IPS-18a (cell line): Measurements from ENCODE around the gene VEGFB.

Experiments used
- H3K27ac ChIP-seq: one replicate; pipeline ENCODE4 v1.5.1; 2013; ENCODE audit warnings: low read length
- H3K27me3 ChIP-seq: one replicate; pipeline ENCODE4 v1.6.1; 2013; ENCODE audit warnings: mild to moderate bottlenecking, low read length; ENCODE audit not compliant: control insufficient read depth, insufficient read depth
- H3K36me3 ChIP-seq: one replicate; pipeline ENCODE4 v1.6.1; 2013; ENCODE audit warnings: low read depth, low read length; ENCODE audit not compliant: control insufficient read depth
- H3K4me1 ChIP-seq: one replicate; pipeline ENCODE4 v1.6.1; 2013; ENCODE audit warnings: low read depth, low read length; ENCODE audit not compliant: control insufficient read depth
- H3K4me3 ChIP-seq: one replicate; pipeline ENCODE4 v1.5.1; 2013; ENCODE audit warnings: low read length
- H3K9ac ChIP-seq: one replicate; pipeline ENCODE4 v1.6.1; 2013; ENCODE audit warnings: mild to moderate bottlenecking, low read length, moderate library complexity
- H3K9me3 ChIP-seq: one replicate; pipeline ENCODE4 v1.6.1; 2013; ENCODE audit warnings: low read depth, low read length; ENCODE audit not compliant: control insufficient read depth

The VEGFB gene

GRCh38 chr11:64252003-64252872 lies 17.9 kb downstream of the VEGFB start:
- Histone ChIP-seq H3K36me3 (peaks cover 22% of the 10 kb centered on the region), H3K4me3 (peak overlapping the region; percentile 82), H3K9me3 (no peaks in the 10 kb centered on the region), H3K9ac (peak overlapping the region; percentile 68), H3K4me1 (peaks cover 36% of the 10 kb centered on the region), H3K27me3 (no peaks in the 10 kb centered on the region), H3K27ac (no peak overlapping the region)

DNA sequence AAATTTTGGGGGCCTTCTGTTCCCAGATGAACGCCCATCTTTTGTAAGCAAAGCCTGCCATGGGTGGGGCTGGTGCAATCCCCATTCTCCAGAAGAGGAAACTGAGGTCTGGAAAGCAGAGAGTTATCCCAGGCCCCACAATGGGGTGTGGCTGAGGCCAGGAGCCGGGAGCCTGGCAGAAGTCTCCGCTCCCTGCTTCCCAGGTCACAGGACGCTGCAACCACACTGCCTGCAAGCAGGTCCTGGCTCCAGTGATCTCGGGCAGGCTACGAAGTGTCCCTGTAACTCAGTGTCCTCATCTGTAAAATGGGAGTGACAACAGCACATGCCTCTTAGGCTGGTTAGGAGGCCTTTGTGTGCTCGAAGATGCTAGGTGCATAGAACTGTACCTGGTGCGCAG lies 18.7 kb downstream of the VEGFB start:
- Histone ChIP-seq H3K4me1 (peaks cover 30% of the 10 kb centered on the region), H3K27ac (no peak overlapping the region), H3K27me3 (no peaks in the 10 kb centered on the region), H3K9me3 (no peaks in the 10 kb centered on the region), H3K9ac (peak overlapping the region; percentile 68), H3K36me3 (peaks cover 25% of the 10 kb centered on the region), H3K4me3 (peak overlapping the region; percentile 82)

- Histone ChIP-seq H3K4me3 (no peak overlapping the region), H3K4me1 (peaks cover 26% of the 10 kb centered on the region), H3K9me3 (no peaks in the 10 kb centered on the region), H3K9ac (no peak overlapping the region), H3K27ac (no peak overlapping the region), H3K36me3 (peaks cover 28% of the 10 kb centered on the region), H3K27me3 (no peaks in the 10 kb centered on the region)
Observed at GRCh38 chr11:64253481-64253880, 19.1 kb downstream of the VEGFB start.

GRCh38 chr11:64254326-64254725 lies 19.9 kb downstream of the VEGFB start:
- Histone ChIP-seq H3K27me3 (no peaks in the 10 kb centered on the region), H3K36me3 (peaks cover 32% of the 10 kb centered on the region)

DNA sequence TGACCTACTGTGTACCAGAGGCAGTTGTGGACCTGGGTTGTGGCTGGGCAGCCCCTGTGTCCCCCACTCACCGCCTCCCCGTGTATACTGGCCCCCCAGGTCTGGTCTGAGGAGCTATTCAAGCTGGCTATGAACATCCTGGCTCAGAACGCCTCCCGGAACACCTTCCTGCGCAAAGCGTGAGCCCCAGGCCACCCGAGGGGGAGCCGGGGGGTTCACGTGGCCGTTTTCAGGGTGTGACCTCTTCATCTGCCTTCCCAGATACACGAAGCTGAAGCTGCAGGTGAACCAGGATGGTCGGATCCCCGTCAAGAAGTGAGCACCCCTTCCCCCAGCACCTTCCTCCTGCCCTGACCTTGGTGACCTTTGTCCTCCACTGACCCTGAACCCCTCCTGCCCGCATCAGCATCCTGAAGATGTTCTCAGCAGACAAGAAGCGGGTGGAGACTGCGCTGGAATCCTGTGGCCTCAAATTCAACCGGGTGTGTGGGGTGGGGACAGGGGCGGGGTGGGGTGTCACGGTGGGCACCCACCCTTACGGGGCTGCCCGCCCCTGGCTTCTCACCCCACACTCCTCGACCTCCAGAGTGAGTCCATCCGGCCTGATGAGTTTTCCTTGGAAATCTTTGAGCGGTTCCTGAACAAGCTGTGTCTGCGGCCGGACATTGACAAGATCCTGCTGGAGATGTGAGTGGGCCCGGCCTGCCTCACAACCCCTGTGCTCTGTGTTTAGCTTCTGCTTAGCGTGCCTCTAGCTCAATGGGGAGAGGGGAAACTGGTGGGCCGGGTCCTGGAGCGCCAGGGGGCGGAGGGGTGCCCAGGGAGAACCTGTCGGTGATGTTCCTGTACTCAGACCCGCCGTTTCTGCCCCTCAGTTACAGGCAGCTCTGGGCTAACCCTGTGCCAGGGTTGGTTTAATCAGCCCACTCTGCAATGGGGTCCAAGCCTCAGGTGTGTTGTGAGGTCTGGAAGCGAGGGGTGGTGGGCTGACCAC lies 21.0 kb downstream of the VEGFB start:
- Histone ChIP-seq H3K9ac (no peak overlapping the region), H3K27ac (no peak overlapping the region), H3K27me3 (no peaks in the 10 kb centered on the region), H3K36me3 (peaks cover 42% of the 10 kb centered on the region), H3K4me3 (no peak overlapping the region), H3K4me1 (peaks cover 7% of the 10 kb centered on the region), H3K9me3 (no peaks in the 10 kb centered on the region)

More at GRCh38 chr11:64254326-64254725, 19.9 kb downstream of the VEGFB start:
- Histone ChIP-seq H3K27ac (no peak overlapping the region), H3K4me3 (no peak overlapping the region), H3K4me1 (peaks cover 17% of the 10 kb centered on the region), H3K9ac (no peak overlapping the region), H3K9me3 (no peaks in the 10 kb centered on the region)

DNA sequence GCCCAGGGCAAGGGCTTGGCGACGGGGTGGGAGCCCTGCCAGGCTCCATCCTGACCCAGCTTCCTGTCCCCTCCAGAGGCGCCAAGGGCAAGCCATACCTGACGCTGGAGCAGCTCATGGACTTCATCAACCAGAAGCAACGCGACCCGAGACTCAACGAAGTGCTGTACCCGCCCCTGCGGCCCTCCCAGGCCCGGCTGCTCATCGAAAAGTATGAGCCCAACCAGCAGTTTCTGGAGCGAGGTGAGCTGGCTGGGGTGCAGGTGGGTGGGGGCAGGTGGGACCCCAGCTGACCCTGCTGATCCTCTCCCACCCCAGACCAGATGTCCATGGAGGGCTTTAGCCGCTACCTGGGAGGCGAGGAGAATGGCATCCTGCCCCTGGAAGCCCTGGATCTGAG lies 21.9 kb downstream of the VEGFB start:
- H3K9me3 ChIP-seq, result no peaks in the 10 kb centered on the region
- peaks cover 46% of the 10 kb centered on the region for H3K36me3 ChIP-seq
- H3K27ac ChIP-seq, result no peak overlapping the region
- peaks cover 4% of the 10 kb centered on the region for H3K4me1 ChIP-seq
- no peak overlapping the region for H3K9ac ChIP-seq
- no peaks in the 10 kb centered on the region for H3K27me3 ChIP-seq
- H3K4me3 ChIP-seq, result no peak overlapping the region

DNA sequence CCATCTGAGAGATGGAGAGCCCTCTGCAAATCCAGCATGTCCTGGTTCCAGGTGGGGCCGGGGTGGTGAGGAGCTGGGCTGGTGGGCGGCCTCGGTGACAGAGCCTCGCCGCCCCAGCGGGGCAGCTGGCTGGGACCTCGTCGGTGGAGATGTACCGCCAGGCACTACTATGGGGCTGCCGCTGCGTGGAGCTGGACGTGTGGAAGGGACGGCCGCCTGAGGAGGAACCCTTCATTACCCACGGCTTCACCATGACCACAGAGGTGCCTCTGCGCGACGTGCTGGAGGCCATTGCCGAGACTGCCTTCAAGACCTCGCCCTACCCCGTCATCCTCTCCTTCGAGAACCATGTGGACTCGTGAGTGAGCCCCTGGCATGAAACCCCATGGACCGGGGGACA lies 24.0 kb downstream of the VEGFB start:
- Histone ChIP-seq H3K4me3 (no peak overlapping the region), H3K27ac (no peak overlapping the region), H3K9ac (no peak overlapping the region), H3K4me1 (peaks cover 2% of the 10 kb centered on the region), H3K9me3 (no peaks in the 10 kb centered on the region), H3K27me3 (no peaks in the 10 kb centered on the region), H3K36me3 (peaks cover 64% of the 10 kb centered on the region)

- H3K36me3 ChIP-seq, result peaks cover 64% of the 10 kb centered on the region
- H3K4me1 ChIP-seq, result peaks cover 2% of the 10 kb centered on the region
- no peak overlapping the region for H3K27ac ChIP-seq
- H3K4me3 ChIP-seq, result no peak overlapping the region
- H3K27me3 ChIP-seq, result no peaks in the 10 kb centered on the region
- H3K9ac ChIP-seq, result no peak overlapping the region
- no peaks in the 10 kb centered on the region for H3K9me3 ChIP-seq
Observed at GRCh38 chr11:64258946-64259532, 24.7 kb downstream of the VEGFB start.

- Histone ChIP-seq H3K27ac (no peak overlapping the region), H3K4me1 (peaks cover 2% of the 10 kb centered on the region), H3K9ac (no peak overlapping the region), H3K9me3 (no peaks in the 10 kb centered on the region), H3K4me3 (no peak overlapping the region), H3K27me3 (no peaks in the 10 kb centered on the region), H3K36me3 (peaks cover 64% of the 10 kb centered on the region)
Observed at GRCh38 chr11:64259533-64260067, 25.2 kb downstream of the VEGFB start.

DNA sequence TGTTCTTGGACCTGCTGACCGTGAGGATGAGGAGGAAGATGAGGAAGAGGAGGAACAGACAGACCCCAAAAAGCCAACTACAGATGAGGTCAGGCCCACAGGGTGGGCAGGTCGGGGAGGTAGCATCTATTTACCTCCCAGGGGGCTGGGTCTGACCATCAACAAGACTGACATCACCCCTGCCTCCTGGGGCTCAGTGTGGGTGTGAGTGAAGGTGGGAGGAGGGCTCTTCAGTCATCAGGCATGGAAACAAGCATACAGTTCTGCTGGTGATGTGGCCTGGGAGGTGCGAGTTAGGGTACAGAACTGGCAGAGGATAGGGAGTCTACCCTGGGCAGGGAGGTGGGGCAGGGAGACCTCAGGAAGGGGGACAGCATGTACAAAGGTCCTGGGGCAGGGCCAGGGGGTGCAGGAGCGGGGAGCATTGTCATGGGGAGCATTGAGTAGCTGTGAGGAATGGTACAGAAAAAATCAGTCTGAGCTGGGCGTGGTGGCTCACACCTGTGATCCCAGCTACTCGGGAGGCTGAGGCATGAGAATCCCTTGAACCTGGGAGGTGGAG lies 25.8 kb downstream of the VEGFB start:
- H3K4me1 ChIP-seq, result peaks cover 2% of the 10 kb centered on the region
- no peak overlapping the region for H3K9ac ChIP-seq
- H3K4me3 ChIP-seq, result no peak overlapping the region
- H3K27ac ChIP-seq, result no peak overlapping the region
- no peaks in the 10 kb centered on the region for H3K9me3 ChIP-seq
- no peaks in the 10 kb centered on the region for H3K27me3 ChIP-seq
- H3K36me3 ChIP-seq, result peaks cover 60% of the 10 kb centered on the region
